ENCODE results near the gene PODNL1.

PODNL1 gene

GRCh38 chr19:13958043-13958442 lies 19.8 kb upstream of the PODNL1 start:
- DNase-seq (ENCODE audit: low read depth in 2 of 2): no peak

DNA sequence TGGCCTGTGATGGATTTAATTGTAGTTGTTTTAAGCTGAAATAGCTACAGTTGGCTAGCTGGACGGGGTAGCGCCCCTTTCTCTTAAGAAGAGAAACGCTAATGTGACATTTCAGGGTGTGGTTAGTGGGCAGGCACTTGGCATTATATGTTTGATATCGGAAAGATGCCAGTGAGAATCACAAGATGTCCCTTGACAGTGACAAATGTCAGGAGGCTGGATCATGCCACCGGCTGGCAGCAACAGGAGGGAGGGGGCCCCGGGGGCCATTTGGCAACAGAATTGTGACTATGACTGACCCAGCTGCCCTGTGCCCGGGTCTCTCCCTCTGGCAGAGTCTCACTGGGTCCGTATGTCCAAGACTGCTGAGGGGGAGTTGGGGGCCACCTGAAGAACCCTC lies 18.8 kb upstream of the PODNL1 start:
- no peak for DNase-seq (ENCODE audit: low read depth in 2 of 2)

DNA sequence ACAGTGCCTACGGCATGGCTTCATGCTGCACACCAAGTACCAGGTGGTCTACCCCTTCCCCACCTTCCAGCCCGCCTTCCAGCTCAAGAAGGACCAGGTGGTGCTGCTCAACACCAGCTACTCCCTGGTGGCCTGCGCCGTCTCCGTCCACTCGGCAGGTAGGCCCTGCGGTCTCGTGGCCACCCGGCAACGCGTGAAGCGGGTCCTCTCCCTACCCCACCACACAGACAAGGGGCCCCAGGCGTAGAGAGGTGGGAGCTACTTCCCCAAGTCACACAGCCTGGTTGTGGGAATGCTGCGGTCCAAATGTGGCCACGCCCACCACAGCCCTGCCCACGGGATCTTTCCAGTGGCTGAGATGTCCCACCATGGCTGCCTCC lies 18.1 kb upstream of the PODNL1 start:
- no peak for DNase-seq (ENCODE audit: low read depth in 2 of 2)

DNA sequence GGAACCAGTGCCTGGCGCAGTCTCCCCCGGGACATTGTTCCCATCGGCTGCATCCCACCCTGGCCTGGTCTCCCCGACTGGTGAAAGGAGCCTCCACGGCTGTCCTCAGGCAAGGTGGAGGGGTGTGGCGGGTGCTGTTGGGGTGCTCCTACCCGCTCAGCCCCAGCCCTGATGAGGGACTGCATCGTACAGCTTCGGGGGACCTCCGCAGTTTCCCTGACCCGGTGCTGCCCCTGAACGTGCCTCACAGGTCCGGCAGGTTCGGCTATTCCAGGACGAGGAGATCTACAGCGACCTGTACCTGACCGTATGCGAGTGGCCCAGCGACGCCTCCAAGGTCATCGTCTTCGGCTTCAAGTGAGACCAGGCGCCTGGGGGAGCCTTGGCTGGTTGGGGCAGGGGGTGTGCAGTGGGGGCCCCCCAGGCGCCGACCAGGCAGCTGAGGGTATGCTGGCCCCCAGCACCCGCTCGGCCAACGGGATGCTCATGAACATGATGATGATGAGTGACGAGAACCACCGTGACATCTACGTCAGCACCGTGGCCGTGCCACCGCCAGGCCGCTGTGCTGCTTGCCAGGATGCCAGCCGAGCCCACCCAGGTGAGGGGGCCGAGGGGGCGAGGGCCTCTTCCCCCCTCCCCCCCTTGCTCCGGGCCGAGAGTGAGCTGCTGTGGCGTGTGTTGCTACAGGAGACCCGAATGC lies 17.6 kb upstream of the PODNL1 start:
- no peak for DNase-seq (ENCODE audit: low read depth in 2 of 2)

GRCh38 chr19:13954185-13954584 lies 16.0 kb upstream of the PODNL1 start:
- no peak for DNase-seq (ENCODE audit: low read depth in 2 of 2)

- DNase-seq (ENCODE audit: low read depth in 2 of 2): no peak
Observed at GRCh38 chr19:13952931-13953531, 14.8 kb upstream of the PODNL1 start.

DNA sequence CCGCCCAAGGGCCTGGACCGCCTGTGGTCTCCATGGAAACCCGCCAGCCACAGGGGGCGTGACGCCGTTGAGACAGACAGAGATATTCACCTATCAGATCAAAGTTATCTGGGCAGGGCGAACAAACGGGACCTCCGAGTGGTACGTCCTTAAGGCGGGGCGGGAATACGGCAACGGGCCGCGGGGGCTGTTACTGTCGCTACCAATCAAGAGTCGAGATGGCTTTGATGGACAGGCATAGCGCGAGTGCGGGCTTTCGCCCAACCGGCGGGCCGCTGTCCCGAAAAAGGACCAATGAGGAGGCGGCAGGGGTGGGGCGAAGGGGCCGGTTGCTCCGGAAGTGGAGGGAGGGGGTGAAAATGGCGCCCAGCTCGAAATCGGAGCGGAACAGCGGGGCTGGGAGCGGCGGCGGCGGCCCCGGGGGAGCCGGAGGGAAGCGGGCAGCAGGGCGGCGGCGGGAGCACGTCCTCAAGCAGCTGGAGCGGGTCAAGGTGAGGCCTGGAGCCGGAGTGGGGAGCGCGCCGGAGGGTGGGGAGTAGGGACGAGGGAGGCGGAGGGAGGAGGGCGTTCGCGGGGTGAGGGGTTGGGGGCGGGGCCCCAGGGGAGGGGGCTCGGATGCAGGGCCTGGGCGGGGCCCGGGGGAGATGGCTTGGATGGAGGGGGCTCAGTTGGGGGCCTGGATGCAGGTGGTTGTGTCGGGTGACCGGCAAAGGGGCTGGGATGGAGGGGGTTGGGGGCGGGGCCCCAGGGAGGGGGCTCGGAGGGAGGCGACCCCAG lies 14.1 kb upstream of the PODNL1 start, which contains the start of gene DCAF15:
TSS of gene DCAF15 (plus strand) at position 356 of the 777 bp plus-strand sequence. CDS start at position 360, 4 bp downstream.
- peak; percentile 99 for DNase-seq (ENCODE audit: low read depth in 2 of 2)

DNA sequence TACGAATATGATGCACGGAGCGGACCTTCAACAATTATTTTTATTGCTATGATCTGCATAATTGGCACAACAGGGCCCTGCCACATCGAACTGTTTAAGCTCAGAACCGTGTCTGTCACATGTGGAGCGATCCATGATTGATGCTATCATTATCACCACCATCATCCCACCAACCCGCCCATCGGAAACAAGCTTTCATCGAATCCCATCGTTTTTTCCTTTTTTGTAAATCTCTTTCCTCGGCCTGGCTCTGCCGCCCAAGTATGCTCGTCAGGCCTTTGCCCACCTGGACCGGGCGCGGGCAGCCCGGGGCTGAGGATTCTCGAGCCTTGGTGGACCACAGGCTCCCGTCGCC lies 13.6 kb upstream of the PODNL1 start:
- no peak for DNase-seq (ENCODE audit: low read depth in 2 of 2)

DNA sequence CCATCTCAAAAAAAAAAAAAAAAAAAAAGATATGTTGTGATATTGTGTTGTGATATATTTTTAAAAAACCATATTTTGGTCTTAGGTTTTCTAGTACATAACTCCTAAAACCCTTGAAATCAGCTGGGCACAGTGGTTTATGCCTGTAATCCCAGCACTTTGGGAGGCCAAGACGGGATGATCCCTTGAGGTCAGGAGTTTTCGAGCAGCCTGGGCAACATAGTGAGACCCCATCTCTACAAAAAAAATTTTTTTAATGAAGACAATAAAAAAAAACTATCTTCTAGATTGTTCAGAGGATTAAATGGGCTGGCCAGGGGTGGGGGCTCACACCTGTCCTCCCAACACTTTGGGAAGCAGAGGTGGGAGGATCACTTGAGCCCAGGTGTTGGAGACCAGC lies 12.8 kb upstream of the PODNL1 start:
- DNase-seq (ENCODE audit: low read depth in 2 of 2): no peak

- DNase-seq (ENCODE audit: low read depth in 2 of 2): no peak
Observed at GRCh38 chr19:13946414-13946813, 8.2 kb upstream of the PODNL1 start.

- DNase-seq (ENCODE audit: low read depth in 2 of 2): no peak
Observed at GRCh38 chr19:13942023-13942684, 3.9 kb upstream of the PODNL1 start.

GRCh38 chr19:13937479-13938300 lies 527 bp downstream of the PODNL1 start:
- no peak for DNase-seq (ENCODE audit: low read depth in 2 of 2)

- no peak for DNase-seq (ENCODE audit: low read depth in 2 of 2)
Observed at GRCh38 chr19:13935765-13936510, 2.3 kb downstream of the PODNL1 start.

DNA sequence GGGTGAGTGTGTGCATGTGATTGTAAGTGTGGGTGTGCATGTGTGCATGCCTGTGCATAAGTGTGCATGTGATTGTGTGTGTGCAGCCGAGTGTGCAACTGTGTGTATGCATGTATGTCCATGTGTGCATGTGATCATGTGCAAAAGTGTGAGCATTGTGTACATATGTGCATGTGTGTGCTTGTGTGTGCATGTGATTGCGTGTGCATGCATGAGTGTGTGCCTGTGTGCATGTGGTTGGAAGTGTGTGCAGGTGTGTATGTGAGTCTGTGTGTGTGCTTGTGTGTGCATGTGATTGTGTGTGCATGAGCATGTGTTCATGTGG lies 3.5 kb downstream of the PODNL1 start:
- no peak for DNase-seq (ENCODE audit: low read depth in 2 of 2)

GRCh38 chr19:13932911-13933393 lies 5.3 kb downstream of the PODNL1 start:
- DNase-seq (ENCODE audit: low read depth in 2 of 2): no peak

DNA sequence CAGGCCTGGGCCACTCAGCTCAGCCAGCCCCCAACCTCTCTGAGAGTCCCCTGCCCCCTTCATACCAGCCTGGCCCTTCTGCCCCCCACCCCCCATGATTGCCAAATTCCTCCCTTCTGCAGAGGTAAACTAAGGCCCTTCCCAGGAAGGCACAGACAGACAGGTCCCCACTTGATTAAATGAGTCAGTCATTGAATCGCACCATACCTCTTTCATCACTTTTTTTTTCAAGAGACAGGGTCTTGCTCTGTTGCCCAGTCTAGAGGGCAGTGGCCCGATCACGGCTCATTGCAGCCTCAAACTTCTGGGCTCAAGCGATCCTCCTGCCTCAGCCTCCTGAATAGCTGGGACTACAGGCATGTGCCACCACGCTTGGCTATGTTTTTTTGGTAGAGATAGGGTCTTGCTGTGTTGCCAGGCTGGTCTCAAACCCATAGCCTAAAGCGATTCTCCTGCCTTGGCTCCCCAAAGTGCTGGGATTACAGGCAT lies 6.0 kb downstream of the PODNL1 start:
- DNase-seq (ENCODE audit: low read depth in 2 of 2): no peak

GRCh38 chr19:13931391-13932148 lies 6.6 kb downstream of the PODNL1 start:
- no peak for DNase-seq (ENCODE audit: low read depth in 2 of 2)

- no peak for DNase-seq (ENCODE audit: low read depth in 2 of 2)
Observed at GRCh38 chr19:13930402-13930801, 7.8 kb downstream of the PODNL1 start.

DNA sequence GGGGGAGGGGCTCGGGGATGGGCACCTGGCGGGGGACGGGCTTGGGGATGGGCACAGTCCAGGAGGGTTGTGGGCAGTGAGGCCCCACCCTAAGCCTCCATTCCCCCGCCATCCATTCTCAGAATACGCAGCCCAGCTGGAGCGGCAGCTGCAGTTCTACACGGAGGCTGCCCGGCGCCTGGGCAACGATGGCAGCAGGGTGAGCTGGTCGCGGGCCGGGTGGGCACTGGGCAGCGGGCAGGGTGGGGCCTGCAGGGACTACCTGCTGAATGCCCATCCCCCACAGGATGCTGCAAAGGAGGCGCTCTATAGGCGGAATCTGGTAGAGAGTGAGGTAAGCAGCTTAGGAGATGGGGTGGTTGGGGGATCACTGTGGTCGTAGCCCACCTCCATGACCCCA lies 8.3 kb downstream of the PODNL1 start:
- no peak for DNase-seq (ENCODE audit: low read depth in 2 of 2)

- no peak for DNase-seq (ENCODE audit: low read depth in 2 of 2)
Observed at GRCh38 chr19:13929340-13929739, 8.9 kb downstream of the PODNL1 start.
